Measurements from ENCODE around the gene UGT1A7. TPM values are rescaled to one million over a fixed set of nuclear protein-coding genes. Genes with fewer than 3 reads are reported as not detected.

UGT1A7 gene
- total and polyA plus RNA-seq, 2 donors from 2014 or later = 0.35 to 1.3 TPM

DNA sequence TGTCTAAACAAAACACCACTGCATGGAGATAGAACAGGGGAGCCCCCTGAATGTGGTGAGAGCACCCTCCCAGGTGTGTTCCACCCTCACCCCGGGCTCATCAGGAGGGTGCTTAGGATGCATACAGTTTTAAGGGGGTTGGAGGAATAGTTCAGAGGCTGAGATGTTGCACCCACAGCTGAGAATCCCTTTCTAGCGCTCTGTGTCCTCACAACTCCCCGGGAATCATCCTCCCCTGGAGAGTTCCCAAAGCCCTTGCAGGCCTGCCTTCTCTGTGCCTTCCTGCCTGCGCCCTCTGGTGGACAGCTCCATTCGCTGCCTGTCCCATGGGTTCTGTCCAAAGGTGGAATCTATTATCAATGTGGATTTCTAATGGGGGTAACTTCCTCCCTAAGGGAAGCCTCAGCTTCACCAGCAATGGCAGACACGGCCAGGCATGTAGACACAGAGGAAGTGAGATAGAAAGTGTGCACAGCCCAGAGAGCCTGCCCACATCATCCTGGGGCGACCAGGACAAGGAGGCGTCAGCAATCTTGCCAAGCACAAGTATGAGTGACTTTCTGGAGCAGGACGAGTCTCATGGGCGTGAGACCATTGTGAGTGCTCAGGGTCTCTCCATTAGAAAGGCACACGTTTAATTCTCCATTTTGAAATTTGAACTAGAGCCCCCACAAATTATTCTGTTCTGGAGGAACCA is 29.8 kb downstream of the UGT1A7 start:
- no peak overlapping the region for H3K4me3 ChIP-seq (ENCODE audit: low read length in 3 of 3)
- H3K9me3 ChIP-seq (ENCODE audit: control insufficient read depth in 2 of 3, insufficient read depth in 1 of 3, low read length in 3 of 3) = no peaks in the 10 kb centered on the region
- peak; percentile 69 for TF ChIP-seq CTCF (IDR thresholded peaks at IDR 0.05; ENCODE audit: borderline replicate concordance, extremely low read depth, insufficient read depth)
- intact Hi-C loops (cut with DNase I) = no loop called here
- H3K27ac ChIP-seq (ENCODE audit: low read depth in 2 of 2, low read length in 2 of 2) = no peak overlapping the region
- FAIRE-seq (no peak), DNase-seq (peak; percentile 69 to 91 (median 83))
- H3K36me3 ChIP-seq (ENCODE audit: control insufficient read depth in 2 of 3, insufficient read depth in 3 of 3, low read length in 3 of 3) = peaks cover 0 to 4% (median 0%) of the 10 kb centered on the region in 3 donors
- H3K9ac ChIP-seq (ENCODE audit: low read length in 3 of 3) = no peak overlapping the region
- no peaks in the 10 kb centered on the region for H3K27me3 ChIP-seq (ENCODE audit: control insufficient read depth, insufficient read depth, low read length)
- H3K4me1 ChIP-seq (ENCODE audit: control insufficient read depth in 2 of 3, insufficient read depth in 2 of 3, low read depth in 1 of 3, low read length in 3 of 3) = peaks cover 0 to 12% (median 4%) of the 10 kb centered on the region in 3 donors

GRCh38 chr2:233712611-233713261 is 31.0 kb downstream of the UGT1A7 start, which contains the start of gene UGT1A5:
TSS of gene UGT1A5 (plus strand) at chr2:233712907. CDS start at chr2:233712992, 85 bp downstream.
- H3K9me3 ChIP-seq (ENCODE audit: control insufficient read depth in 2 of 3, insufficient read depth in 1 of 3, low read length in 3 of 3) = no peaks in the 10 kb centered on the region
- TF ChIP-seq CTCF (IDR thresholded peaks at IDR 0.05; ENCODE audit: borderline replicate concordance, extremely low read depth, insufficient read depth) = no peak
- no peak within 1 kb of the TSS for H3K4me3 ChIP-seq (ENCODE audit: low read length in 3 of 3)
- peaks cover 0 to 4% (median 0%) of the 10 kb centered on the region in 3 donors for H3K4me1 ChIP-seq (ENCODE audit: control insufficient read depth in 2 of 3, insufficient read depth in 2 of 3, low read depth in 1 of 3, low read length in 3 of 3)
- DNase-seq (no peak), FAIRE-seq (no peak)
- intact Hi-C loops (cut with DNase I) = no loop called here
- no peak within 1 kb of the TSS for H3K27ac ChIP-seq (ENCODE audit: low read depth in 2 of 2, low read length in 2 of 2)
- no peak within 1 kb of the TSS for H3K9ac ChIP-seq (ENCODE audit: low read length in 3 of 3)
- H3K27me3 ChIP-seq (ENCODE audit: control insufficient read depth, insufficient read depth, low read length) = no peaks in the 10 kb centered on the region
- peaks cover 0 to 4% (median 0%) of the 10 kb centered on the region in 3 donors for H3K36me3 ChIP-seq (ENCODE audit: control insufficient read depth in 2 of 3, insufficient read depth in 3 of 3, low read length in 3 of 3)

DNA sequence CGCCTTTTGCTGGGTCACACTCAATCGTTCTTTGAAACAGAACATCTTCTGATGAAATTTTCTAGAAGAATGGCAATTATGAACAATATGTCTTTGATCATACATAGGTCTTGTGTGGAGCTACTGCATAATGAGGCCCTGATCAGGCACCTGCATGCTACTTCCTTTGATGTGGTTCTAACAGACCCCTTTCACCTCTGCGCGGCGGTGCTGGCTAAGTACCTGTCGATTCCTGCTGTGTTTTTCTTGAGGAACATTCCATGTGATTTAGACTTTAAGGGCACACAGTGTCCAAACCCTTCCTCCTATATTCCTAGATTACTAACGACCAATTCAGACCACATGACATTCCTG is 31.5 kb downstream of the UGT1A7 start:
- no peaks in the 10 kb centered on the region for H3K9me3 ChIP-seq (ENCODE audit: control insufficient read depth in 2 of 3, insufficient read depth in 1 of 3, low read length in 3 of 3)
- no peaks in the 10 kb centered on the region for H3K27me3 ChIP-seq (ENCODE audit: control insufficient read depth, insufficient read depth, low read length)
- peaks cover 0 to 8% (median 0%) of the 10 kb centered on the region in 3 donors for H3K36me3 ChIP-seq (ENCODE audit: control insufficient read depth in 2 of 3, insufficient read depth in 3 of 3, low read length in 3 of 3)
- H3K27ac ChIP-seq (ENCODE audit: low read depth in 2 of 2, low read length in 2 of 2) = no peak overlapping the region
- no peak overlapping the region for H3K9ac ChIP-seq (ENCODE audit: low read length in 3 of 3)
- intact Hi-C loops (cut with DNase I) = no loop called here
- H3K4me3 ChIP-seq (ENCODE audit: low read length in 3 of 3) = no peak overlapping the region
- DNase-seq = no peak
- no peak for FAIRE-seq
- H3K4me1 ChIP-seq (ENCODE audit: control insufficient read depth in 2 of 3, insufficient read depth in 2 of 3, low read depth in 1 of 3, low read length in 3 of 3) = peaks cover 0 to 4% (median 0%) of the 10 kb centered on the region in 3 donors
- no peak for TF ChIP-seq CTCF (IDR thresholded peaks at IDR 0.05; ENCODE audit: borderline replicate concordance, extremely low read depth, insufficient read depth)
